HG03097 (cell line): ENCODE measurements around the gene TMEM271.
"Not testable (repeated sequence)": the region's sequence is repeated elsewhere in the genome, so short reads cannot be mapped to it uniquely, and the experiment has no call there.

Experiments used
- ATAC-seq: cut with Tn5 transposase; IDR thresholded peaks from one replicate; pipeline ENCODE4 v1.9.1; 2021; ENCODE audit not compliant: unreplicated experiment, low FRiP score

TMEM271 gene

GRCh38 chr4:610411-611261 lies 34.5 kb upstream of the TMEM271 start:
- ATAC-seq, result no peak

GRCh38 chr4:609400-610050 lies 33.4 kb upstream of the TMEM271 start:
- ATAC-seq, result no peak

- no peak for ATAC-seq
Observed at GRCh38 chr4:608236-608635, 32.1 kb upstream of the TMEM271 start.

GRCh38 chr4:605702-606425 lies 29.8 kb upstream of the TMEM271 start:
- no peak for ATAC-seq

GRCh38 chr4:604131-604530 lies 28.0 kb upstream of the TMEM271 start:
- no peak for ATAC-seq

GRCh38 chr4:602559-602942 lies 26.5 kb upstream of the TMEM271 start:
- no peak for ATAC-seq

- ATAC-seq, result no peak
Observed at GRCh38 chr4:601612-602558, 25.8 kb upstream of the TMEM271 start.

- ATAC-seq, result no peak
Observed at GRCh38 chr4:600850-601515, 24.9 kb upstream of the TMEM271 start.

- ATAC-seq, result no peak
Observed at GRCh38 chr4:600166-600565, 24.1 kb upstream of the TMEM271 start.

GRCh38 chr4:598925-599324 lies 22.8 kb upstream of the TMEM271 start:
- no peak for ATAC-seq

GRCh38 chr4:592825-593520 lies 16.9 kb upstream of the TMEM271 start:
- ATAC-seq, result no peak

GRCh38 chr4:592178-592577 lies 16.1 kb upstream of the TMEM271 start:
- not testable (repeated sequence) for ATAC-seq

- no peak for ATAC-seq
Observed at GRCh38 chr4:590313-590841, 14.3 kb upstream of the TMEM271 start.

- no peak for ATAC-seq
Observed at GRCh38 chr4:589219-589963, 13.3 kb upstream of the TMEM271 start.

GRCh38 chr4:588351-588849 lies 12.3 kb upstream of the TMEM271 start:
- ATAC-seq, result no peak

- no peak for ATAC-seq
Observed at GRCh38 chr4:587671-588350, 11.7 kb upstream of the TMEM271 start.

GRCh38 chr4:583820-584219 lies 7.7 kb upstream of the TMEM271 start:
- no peak for ATAC-seq
